Body of pancreas (tissue), 4 donors: ENCODE data around the gene KIF26A.

Source experiments
- CTCF ChIP-seq, 7 experiments: fragments of 450-650 bp in 4 of 7; fragments of 200-600 bp in 3 of 7; sonication (generic) in 3 of 7; IDR thresholded peaks; one replicate each; pipeline ENCODE4 v1.5.1; 2016 to 2019; ENCODE audit warnings: antibody characterized with exemption in 7 of 7
- POLR2A ChIP-seq, 3 donors: fragments of 450-650 bp; IDR thresholded peaks; one replicate each; pipeline ENCODE4 v1.6.1; 2016; ENCODE audit warnings: antibody characterized with exemption in 3 of 3, mild to moderate bottlenecking in 2 of 3

- TF ChIP-seq CTCF (IDR thresholded peaks at IDR 0.05) (no peak), POLR2A (IDR thresholded peaks at IDR 0.05) (no peak)
These were observed 61.7 kb downstream of the KIF26A start for GRCh38 chr14:104200106-104200505.
